Effector memory CD4-positive, alpha-beta T cell (primary cell): ENCODE measurements around the gene CLTB.

Source experiments
- DNase-seq, 3 donors: peaks; one replicate each; pipeline ENCODE4 v3.0.0-alpha.2; 2020
- H3K27ac ChIP-seq: 2 replicates; pipeline ENCODE4 v1.7.0; 2013; ENCODE audit warnings: mild to moderate bottlenecking, low read length, moderate library complexity; ENCODE audit not compliant: insufficient read depth, poor library complexity, severe bottlenecking
- H3K27me3 ChIP-seq: replicated peaks from 2 replicates; pipeline ENCODE4 v1.7.0; 2013; ENCODE audit warnings: mild to moderate bottlenecking, low read length; ENCODE audit not compliant: insufficient read depth, control insufficient read depth, poor library complexity, severe bottlenecking
- H3K36me3 ChIP-seq: 2 replicates; pipeline ENCODE4 v1.7.0; 2013; ENCODE audit warnings: mild to moderate bottlenecking, low read length, moderate library complexity; ENCODE audit not compliant: control insufficient read depth, insufficient read depth
- H3K4me1 ChIP-seq: 2 replicates; pipeline ENCODE4 v1.7.0; 2013; ENCODE audit warnings: low read length, mild to moderate bottlenecking; ENCODE audit not compliant: control insufficient read depth, insufficient read depth, poor library complexity, severe bottlenecking
- H3K4me3 ChIP-seq: 2 replicates; pipeline ENCODE4 v1.7.0; 2013; ENCODE audit warnings: low read length, low read depth, mild to moderate bottlenecking; ENCODE audit not compliant: insufficient read depth, poor library complexity, severe bottlenecking
- H3K9me3 ChIP-seq: 2 replicates; pipeline ENCODE4 v1.7.0; 2013; ENCODE audit warnings: mild to moderate bottlenecking, low read length, moderate library complexity; ENCODE audit not compliant: control insufficient read depth

CLTB gene

GRCh38 chr5:176360894-176361436 is 55.4 kb downstream of the CLTB start:
- Histone ChIP-seq H3K27ac (peak overlapping the region; percentile 74), H3K4me1 (peaks cover 7% of the 10 kb centered on the region), H3K4me3 (peak overlapping the region; percentile 77), H3K27me3 (no peaks in the 10 kb centered on the region), H3K36me3 (peaks cover 20% of the 10 kb centered on the region), H3K9me3 (no peaks in the 10 kb centered on the region)
- no peak for DNase-seq

- Histone ChIP-seq H3K4me3 (no peak overlapping the region), H3K27ac (no peak overlapping the region), H3K9me3 (no peaks in the 10 kb centered on the region), H3K36me3 (peaks cover 25% of the 10 kb centered on the region), H3K4me1 (peaks cover 6% of the 10 kb centered on the region), H3K27me3 (no peaks in the 10 kb centered on the region)
- no peak for DNase-seq
These were observed 56.7 kb downstream of the CLTB start for GRCh38 chr5:176359658-176360057.

- no peaks in the 10 kb centered on the region for H3K27me3 ChIP-seq
- H3K4me1 ChIP-seq: no peaks in the 10 kb centered on the region
- no peak for DNase-seq
- no peak overlapping the region for H3K27ac ChIP-seq
- H3K36me3 ChIP-seq: peaks cover 52% of the 10 kb centered on the region
- H3K9me3 ChIP-seq: no peaks in the 10 kb centered on the region
- H3K4me3 ChIP-seq: no peak overlapping the region
These were observed 60.2 kb downstream of the CLTB start for GRCh38 chr5:176356179-176356566.

- Histone ChIP-seq H3K27ac (no peak overlapping the region), H3K36me3 (peaks cover 56% of the 10 kb centered on the region), H3K4me1 (no peaks in the 10 kb centered on the region), H3K9me3 (no peaks in the 10 kb centered on the region), H3K4me3 (no peak overlapping the region), H3K27me3 (no peaks in the 10 kb centered on the region)
- DNase-seq: no peak
These were observed 60.8 kb downstream of the CLTB start for GRCh38 chr5:176355400-176356178.

- no peak overlapping the region for H3K4me3 ChIP-seq
- H3K4me1 ChIP-seq: no peaks in the 10 kb centered on the region
- H3K27me3 ChIP-seq: no peaks in the 10 kb centered on the region
- DNase-seq: no peak
- peaks cover 77% of the 10 kb centered on the region for H3K36me3 ChIP-seq
- no peak overlapping the region for H3K27ac ChIP-seq
- no peaks in the 10 kb centered on the region for H3K9me3 ChIP-seq
These were observed 62.8 kb downstream of the CLTB start for GRCh38 chr5:176353533-176353932.

GRCh38 chr5:176352116-176352878 is 64.0 kb downstream of the CLTB start:
- DNase-seq: no peak
- no peaks in the 10 kb centered on the region for H3K9me3 ChIP-seq
- no peak overlapping the region for H3K27ac ChIP-seq
- H3K27me3 ChIP-seq: no peaks in the 10 kb centered on the region
- no peaks in the 10 kb centered on the region for H3K4me1 ChIP-seq
- H3K36me3 ChIP-seq: peaks cover 79% of the 10 kb centered on the region
- no peak overlapping the region for H3K4me3 ChIP-seq

GRCh38 chr5:176350416-176350815 is 65.9 kb downstream of the CLTB start:
- H3K4me3 ChIP-seq: no peak overlapping the region
- H3K27me3 ChIP-seq: no peaks in the 10 kb centered on the region
- H3K4me1 ChIP-seq: no peaks in the 10 kb centered on the region
- H3K9me3 ChIP-seq: no peaks in the 10 kb centered on the region
- DNase-seq: no peak
- H3K36me3 ChIP-seq: peaks cover 84% of the 10 kb centered on the region
- H3K27ac ChIP-seq: no peak overlapping the region

GRCh38 chr5:176342766-176343458 is 73.4 kb downstream of the CLTB start:
- Histone ChIP-seq H3K27me3 (no peaks in the 10 kb centered on the region), H3K9me3 (no peaks in the 10 kb centered on the region), H3K4me3 (no peak overlapping the region), H3K4me1 (no peaks in the 10 kb centered on the region), H3K36me3 (peaks cover 31% of the 10 kb centered on the region), H3K27ac (no peak overlapping the region)
- DNase-seq: no peak
